MG63 (cell line): Measurements from ENCODE around the gene SDHD. TPM values are rescaled to one million over a fixed set of nuclear protein-coding genes. Genes with fewer than 3 reads are reported as not detected.
"Not testable (repeated sequence)": the region's sequence is repeated elsewhere in the genome, so short reads cannot be mapped to it uniquely, and the experiment has no call there.

Experiments
- DNase-seq: peaks from one replicate; pipeline ENCODE4 v3.0.0-alpha.2; 2020
- H3K27me3 ChIP-seq: fragments of 250-450 bp; sonication (Bioruptor Pico); 2 replicates; pipeline ENCODE4 v1.5.1; 2020; ENCODE audit warnings: mild to moderate bottlenecking, moderate library complexity
- H3K36me3 ChIP-seq: fragments of 250-450 bp; sonication (Bioruptor Pico); 2 replicates; pipeline ENCODE4 v1.5.1; 2020; ENCODE audit warnings: mild to moderate bottlenecking, moderate library complexity
- H3K4me3 ChIP-seq: fragments of 250-450 bp; sonication (Bioruptor Pico); 2 replicates; pipeline ENCODE4 v1.5.1; 2020; ENCODE audit warnings: mild to moderate bottlenecking, moderate library complexity
- H3K9me3 ChIP-seq: fragments of 250-450 bp; sonication (Bioruptor Pico); 2 replicates; pipeline ENCODE4 v1.5.1; 2020; ENCODE audit warnings: mild to moderate bottlenecking, moderate library complexity
- total RNA-seq: library from RNA; depleted of rRNA; stranded (reverse); fragments of >200 nt; shearing (Covaris generic); gene quantifications from 2 replicates; pipeline ENCODE4 v1.2.3, GENCODE V29; 2014; ENCODE audit warnings: low replicate concordance

SDHD gene
- total RNA-seq, 1 experiment from 2014 or later, result 188 TPM

GRCh38 chr11:112087212-112087611, 539 bp downstream of the SDHD start:
- Histone ChIP-seq H3K27me3 (no peaks in the 10 kb centered on the region), H3K4me3 (peak overlapping the region; percentile 93), H3K9me3 (no peaks in the 10 kb centered on the region), H3K36me3 (peaks cover 84% of the 10 kb centered on the region)
- DNase-seq, result no peak

- not testable (repeated sequence) for H3K27me3 ChIP-seq, DNase-seq, H3K9me3 ChIP-seq, H3K4me3 ChIP-seq
- peaks cover 57% of the 10 kb centered on the region for H3K36me3 ChIP-seq
Observed at GRCh38 chr11:112095302-112095701, 8.6 kb downstream of the SDHD start.

- no peak overlapping the region for H3K4me3 ChIP-seq
- DNase-seq, result no peak
- no peaks in the 10 kb centered on the region for H3K9me3 ChIP-seq
- no peaks in the 10 kb centered on the region for H3K27me3 ChIP-seq
- H3K36me3 ChIP-seq, result peaks cover 48% of the 10 kb centered on the region
Observed at GRCh38 chr11:112096194-112096593, 9.5 kb downstream of the SDHD start.

- DNase-seq, result no peak
- Histone ChIP-seq H3K36me3 (peaks cover 32% of the 10 kb centered on the region), H3K27me3 (no peaks in the 10 kb centered on the region), H3K4me3 (no peak overlapping the region), H3K9me3 (no peaks in the 10 kb centered on the region)
Observed at GRCh38 chr11:112097734-112098528, 11.3 kb downstream of the SDHD start.

GRCh38 chr11:112100462-112100861, 13.8 kb downstream of the SDHD start:
- no peaks in the 10 kb centered on the region for H3K9me3 ChIP-seq
- H3K4me3 ChIP-seq, result no peak overlapping the region
- no peaks in the 10 kb centered on the region for H3K27me3 ChIP-seq
- peaks cover 14% of the 10 kb centered on the region for H3K36me3 ChIP-seq
- no peak for DNase-seq

- H3K36me3 ChIP-seq, result peaks cover 2% of the 10 kb centered on the region; the same call in 1 of the 2 replicates
- H3K9me3 ChIP-seq, result no peaks in the 10 kb centered on the region
- DNase-seq, result no peak
- no peaks in the 10 kb centered on the region for H3K27me3 ChIP-seq
- no peak overlapping the region for H3K4me3 ChIP-seq
Observed at GRCh38 chr11:112103446-112103845, 16.8 kb downstream of the SDHD start.

GRCh38 chr11:112106070-112106469, 19.4 kb downstream of the SDHD start:
- H3K4me3 ChIP-seq, result no peak overlapping the region
- H3K27me3 ChIP-seq, result no peaks in the 10 kb centered on the region
- H3K36me3 ChIP-seq, result no peaks in the 10 kb centered on the region
- H3K9me3 ChIP-seq, result no peaks in the 10 kb centered on the region
- DNase-seq, result no peak

GRCh38 chr11:112113539-112114457, 27.1 kb downstream of the SDHD start:
- DNase-seq, result no peak
- no peaks in the 10 kb centered on the region for H3K36me3 ChIP-seq
- H3K9me3 ChIP-seq, result no peaks in the 10 kb centered on the region
- H3K27me3 ChIP-seq, result no peaks in the 10 kb centered on the region
- H3K4me3 ChIP-seq, result no peak overlapping the region

GRCh38 chr11:112114460-112114859, 27.8 kb downstream of the SDHD start:
- no peak for DNase-seq
- Histone ChIP-seq H3K4me3 (no peak overlapping the region), H3K36me3 (no peaks in the 10 kb centered on the region), H3K27me3 (no peaks in the 10 kb centered on the region), H3K9me3 (no peaks in the 10 kb centered on the region)

- no peaks in the 10 kb centered on the region for H3K9me3 ChIP-seq
- no peak for DNase-seq
- no peaks in the 10 kb centered on the region for H3K36me3 ChIP-seq
- H3K27me3 ChIP-seq, result no peaks in the 10 kb centered on the region
- H3K4me3 ChIP-seq, result no peak overlapping the region
Observed at GRCh38 chr11:112115386-112115785, 28.7 kb downstream of the SDHD start.

- Histone ChIP-seq H3K27me3 (no peaks in the 10 kb centered on the region), H3K36me3 (no peaks in the 10 kb centered on the region), H3K9me3 (no peaks in the 10 kb centered on the region), H3K4me3 (no peak overlapping the region)
- no peak for DNase-seq
Observed at GRCh38 chr11:112118176-112118575, 31.5 kb downstream of the SDHD start.

GRCh38 chr11:112121981-112122615, 35.4 kb downstream of the SDHD start:
- Histone ChIP-seq H3K36me3 (no peaks in the 10 kb centered on the region), H3K4me3 (no peak overlapping the region), H3K9me3 (no peaks in the 10 kb centered on the region), H3K27me3 (no peaks in the 10 kb centered on the region)
- DNase-seq, result no peak

- Histone ChIP-seq H3K27me3 (no peaks in the 10 kb centered on the region), H3K4me3 (no peak overlapping the region), H3K9me3 (no peaks in the 10 kb centered on the region), H3K36me3 (no peaks in the 10 kb centered on the region)
- no peak for DNase-seq
Observed at GRCh38 chr11:112123129-112123528, 36.5 kb downstream of the SDHD start.

GRCh38 chr11:112127056-112127455, 40.4 kb downstream of the SDHD start:
- Histone ChIP-seq H3K9me3 (no peaks in the 10 kb centered on the region), H3K4me3 (no peak overlapping the region), H3K36me3 (no peaks in the 10 kb centered on the region), H3K27me3 (no peaks in the 10 kb centered on the region)
- DNase-seq, result no peak

- no peaks in the 10 kb centered on the region for H3K36me3 ChIP-seq
- no peaks in the 10 kb centered on the region for H3K27me3 ChIP-seq
- H3K9me3 ChIP-seq, result no peaks in the 10 kb centered on the region
- no peak overlapping the region for H3K4me3 ChIP-seq
- peak; percentile 82 for DNase-seq
Observed at GRCh38 chr11:112128483-112129121, 41.9 kb downstream of the SDHD start.

GRCh38 chr11:112129656-112130055, 43.0 kb downstream of the SDHD start:
- H3K4me3 ChIP-seq, result no peak overlapping the region
- H3K27me3 ChIP-seq, result no peaks in the 10 kb centered on the region

GRCh38 chr11:112132737-112133136, 46.1 kb downstream of the SDHD start:
- Histone ChIP-seq H3K9me3 (no peaks in the 10 kb centered on the region), H3K27me3 (no peaks in the 10 kb centered on the region), H3K36me3 (no peaks in the 10 kb centered on the region), H3K4me3 (no peak overlapping the region)
- DNase-seq, result no peak

More at GRCh38 chr11:112129656-112130055, 43.0 kb downstream of the SDHD start:
- no peaks in the 10 kb centered on the region for H3K9me3 ChIP-seq
- DNase-seq, result no peak
- no peaks in the 10 kb centered on the region for H3K36me3 ChIP-seq
